Subcutaneous adipose tissue (tissue), 4 donors: ENCODE data around the gene NT5C3A. TPM values are rescaled to one million over a fixed set of nuclear protein-coding genes. Genes with fewer than 3 reads are reported as not detected.

Experiments used
- small RNA-seq: library from RNA; depleted of rRNA; stranded (forward); fragments of <200 nt; gene quantifications from one replicate; pipeline ENCODE3, GENCODE V24; 2016
- total RNA-seq, 4 donors: library from RNA; depleted of rRNA; stranded (reverse); fragments of >200 nt; gene quantifications; one replicate each; pipeline ENCODE4 v1.1.0, GENCODE V29; 2016
- TF ChIP-seq, protein P1 (sequence below): fragments of 450-650 bp; IDR thresholded peaks from one replicate; pipeline ENCODE4 v1.5.1; 2016; ENCODE audit warnings: low read depth, mild to moderate bottlenecking, control low read depth, antibody characterized with exemption, moderate library complexity

Gene NT5C3A
- total RNA-seq, 4 donors from 2014 or later = 24.9 to 32.0 (median 27.1) TPM

DNA sequence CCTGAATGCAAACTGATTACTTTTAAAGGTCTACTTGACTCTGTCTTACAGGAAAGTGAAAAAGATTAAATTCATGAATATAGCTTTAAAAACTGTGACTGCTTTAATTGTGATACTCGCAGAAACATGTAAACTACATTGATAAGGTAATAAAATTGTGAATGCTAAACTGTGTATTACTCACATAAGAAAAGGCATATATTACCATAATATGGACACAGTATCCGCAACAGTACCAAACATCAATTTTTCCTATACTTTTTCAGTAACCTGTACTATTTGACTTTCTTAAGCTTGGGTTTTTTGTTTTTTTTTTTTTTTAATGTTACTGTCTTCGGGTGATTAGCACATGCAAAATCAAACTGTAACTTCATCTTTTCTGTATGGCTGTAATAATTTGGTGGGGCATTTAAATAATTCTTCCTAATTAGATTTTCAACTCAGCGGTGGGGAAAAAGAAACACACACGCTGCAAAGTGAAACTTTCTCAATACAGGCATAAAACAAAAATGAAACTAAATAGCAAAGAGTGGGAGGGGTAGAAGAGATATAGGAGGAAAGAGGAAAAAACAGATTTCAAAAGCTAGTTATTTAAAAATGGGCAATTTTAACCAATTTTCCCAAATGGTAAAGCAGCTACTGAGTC is 23.2 kb downstream of the NT5C3A start:
- TF ChIP-seq, protein P1, sequence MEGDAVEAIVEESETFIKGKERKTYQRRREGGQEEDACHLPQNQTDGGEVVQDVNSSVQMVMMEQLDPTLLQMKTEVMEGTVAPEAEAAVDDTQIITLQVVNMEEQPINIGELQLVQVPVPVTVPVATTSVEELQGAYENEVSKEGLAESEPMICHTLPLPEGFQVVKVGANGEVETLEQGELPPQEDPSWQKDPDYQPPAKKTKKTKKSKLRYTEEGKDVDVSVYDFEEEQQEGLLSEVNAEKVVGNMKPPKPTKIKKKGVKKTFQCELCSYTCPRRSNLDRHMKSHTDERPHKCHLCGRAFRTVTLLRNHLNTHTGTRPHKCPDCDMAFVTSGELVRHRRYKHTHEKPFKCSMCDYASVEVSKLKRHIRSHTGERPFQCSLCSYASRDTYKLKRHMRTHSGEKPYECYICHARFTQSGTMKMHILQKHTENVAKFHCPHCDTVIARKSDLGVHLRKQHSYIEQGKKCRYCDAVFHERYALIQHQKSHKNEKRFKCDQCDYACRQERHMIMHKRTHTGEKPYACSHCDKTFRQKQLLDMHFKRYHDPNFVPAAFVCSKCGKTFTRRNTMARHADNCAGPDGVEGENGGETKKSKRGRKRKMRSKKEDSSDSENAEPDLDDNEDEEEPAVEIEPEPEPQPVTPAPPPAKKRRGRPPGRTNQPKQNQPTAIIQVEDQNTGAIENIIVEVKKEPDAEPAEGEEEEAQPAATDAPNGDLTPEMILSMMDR = no peak

DNA sequence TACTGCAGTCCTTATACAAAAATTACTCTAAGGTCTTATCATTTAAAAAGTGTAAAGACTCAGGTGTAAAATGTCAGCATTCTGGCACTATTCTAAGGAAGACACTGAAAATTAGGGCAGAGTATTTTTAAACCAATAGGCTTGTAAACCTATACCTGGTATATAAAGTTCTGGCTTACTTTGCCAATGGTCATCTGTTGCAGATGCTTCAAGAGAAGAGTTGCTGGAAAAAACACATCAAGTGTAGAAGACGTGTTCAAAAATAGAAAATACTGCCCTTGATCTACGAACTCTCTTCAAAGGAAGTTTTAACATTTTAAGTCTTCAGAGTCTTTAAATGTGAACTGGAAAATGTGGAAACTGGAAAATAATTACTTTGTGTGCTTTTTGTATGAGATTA is 23.9 kb downstream of the NT5C3A start:
- TF ChIP-seq, protein P1 = no peak

DNA sequence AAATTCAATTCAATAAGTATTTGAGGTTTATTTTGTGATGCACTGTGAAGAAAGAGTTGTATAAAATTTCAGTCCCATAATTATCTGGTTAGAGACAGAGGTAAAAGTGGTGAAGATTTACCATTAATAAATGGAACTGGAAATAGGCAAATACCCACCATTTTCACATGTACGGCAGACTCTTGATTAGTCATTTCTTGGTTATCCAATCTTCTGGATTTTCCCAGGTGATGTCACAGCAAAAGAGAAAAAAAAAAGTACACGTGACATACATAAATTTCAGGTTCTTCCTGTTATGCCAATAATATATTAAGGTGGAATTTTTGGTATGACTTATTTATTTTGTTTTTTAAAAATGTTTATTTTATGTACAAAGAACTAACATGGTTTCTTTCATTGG is 26.8 kb downstream of the NT5C3A start:
- TF ChIP-seq, protein P1 = no peak

DNA sequence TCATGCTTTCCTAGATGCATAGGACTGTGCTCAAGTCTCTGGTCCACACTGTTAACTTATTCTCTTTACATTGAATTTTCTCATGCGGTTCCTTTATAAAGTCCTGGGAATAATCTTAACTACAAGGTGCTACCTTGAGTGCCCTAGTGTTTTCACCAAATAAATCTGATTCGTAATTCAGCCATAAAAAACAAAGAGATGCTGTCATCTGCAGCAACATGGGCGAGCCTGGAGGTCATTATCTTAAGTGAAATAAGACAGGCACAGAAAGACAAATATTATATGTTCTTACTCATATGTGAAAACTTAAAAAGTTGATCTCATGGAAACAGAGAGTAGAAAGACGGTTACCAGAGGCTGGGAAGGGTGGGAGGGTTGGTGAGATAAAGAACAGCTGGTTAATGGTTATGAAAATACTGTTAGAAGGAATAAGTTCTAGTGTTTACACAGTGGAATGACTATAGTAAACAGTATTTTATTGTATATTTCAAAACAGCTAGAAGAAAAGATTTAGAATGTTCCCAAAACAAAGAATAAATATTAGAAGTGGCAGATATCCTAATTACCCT is 38.3 kb downstream of the NT5C3A start:
- TF ChIP-seq, protein P1 = no peak

DNA sequence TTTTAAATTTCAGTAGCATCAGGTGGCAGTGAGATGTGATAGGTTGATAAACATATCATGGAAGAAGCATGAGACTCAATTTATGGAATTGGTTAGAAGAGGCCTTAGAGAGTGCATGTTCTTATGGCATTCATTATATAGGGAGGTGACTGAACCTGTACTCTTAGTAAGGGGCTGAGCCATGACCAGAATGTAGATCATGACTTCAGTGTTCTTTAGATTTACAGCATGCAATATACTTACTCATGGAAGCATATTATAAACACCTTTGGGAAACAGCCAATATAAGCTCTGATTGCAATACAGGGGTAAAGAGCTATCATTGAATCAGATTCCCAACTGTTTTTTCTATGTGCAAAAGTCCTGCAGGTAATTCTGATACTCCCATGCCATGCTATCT is 50.2 kb downstream of the NT5C3A start:
- TF ChIP-seq, protein P1 = no peak

DNA sequence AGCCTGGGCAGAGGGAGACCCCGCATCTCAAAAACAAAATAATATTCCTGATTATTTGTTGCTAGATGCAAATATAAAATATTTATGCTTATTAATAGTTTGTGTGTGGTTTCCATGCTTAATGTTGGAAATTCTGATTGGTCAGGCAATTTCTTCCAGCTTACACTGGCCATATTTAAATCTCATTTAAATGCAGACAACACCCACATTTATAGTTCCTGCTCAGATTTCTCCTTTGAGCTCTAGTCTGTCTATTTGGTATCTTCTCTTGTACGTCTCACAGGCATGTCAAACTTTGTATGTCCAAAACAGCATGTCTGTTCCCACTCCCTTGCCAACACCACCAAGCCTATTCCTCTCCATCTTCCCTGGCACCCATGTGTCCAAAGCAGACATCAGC is 52.8 kb downstream of the NT5C3A start:
- TF ChIP-seq, protein P1 = no peak

Small RNAs within 50 kb of the gene (small RNA-seq; reads per million reads assigned to genes)
- gene RN7SL505P (not detected), gene RNU6-388P (not detected), gene RPS29P14 (not detected)

Other genes with a start within 250 kb of the NT5C3A start
- 10 to 100 TPM; 38.0 to 64.3 (median 40.9) TPM for gene KBTBD2, start 171.0 kb downstream of the NT5C3A start, total RNA-seq
- gene FKBP9, start 105.3 kb downstream of the NT5C3A start, total RNA-seq = 100 to 1,000 TPM; 110 to 274 (median 180) TPM
- 10 to 100 TPM in 3 of 4 donors, 1 to 10 TPM in 1; 8.7 to 20.2 (median 12.8) TPM for gene RP9, start 46.6 kb upstream of the NT5C3A start, total RNA-seq
- 10 to 100 TPM; 17.8 to 27.5 (median 24.7) TPM for gene BBS9, start 66.8 kb upstream of the NT5C3A start, total RNA-seq